GM21717 (cell line): ENCODE measurements around the gene SYCE3.

Experiments used
- ATAC-seq: cut with Tn5 transposase; IDR thresholded peaks from one replicate; pipeline ENCODE4 v1.9.1; 2021; ENCODE audit warnings: mild to moderate bottlenecking, moderate library complexity; ENCODE audit not compliant: unreplicated experiment

The SYCE3 gene

GRCh38 chr22:50504369-50505211 is 58.1 kb downstream of the SYCE3 start:
- ATAC-seq = no peak

GRCh38 chr22:50503475-50504145 is 59.1 kb downstream of the SYCE3 start:
- ATAC-seq = no peak

- no peak for ATAC-seq
These were observed 59.9 kb downstream of the SYCE3 start for GRCh38 chr22:50502628-50503474.

GRCh38 chr22:50502096-50502495 is 60.6 kb downstream of the SYCE3 start:
- no peak for ATAC-seq
